Activated CD4-positive, alpha-beta T cell treated with anti-CD3 and anti-CD28 coated beads, Interleukin-2, Interleukin-6, amounts not matched to agents 100 ng/mL and 50 ng/mL, durations not matched to agents 16 hours and 8 hours (primary cell): ENCODE measurements around the gene SCN2A.

Source experiments
- DNase-seq: peaks from one replicate; pipeline ENCODE4 v3.0.0-alpha.2; 2020

Gene SCN2A

DNA sequence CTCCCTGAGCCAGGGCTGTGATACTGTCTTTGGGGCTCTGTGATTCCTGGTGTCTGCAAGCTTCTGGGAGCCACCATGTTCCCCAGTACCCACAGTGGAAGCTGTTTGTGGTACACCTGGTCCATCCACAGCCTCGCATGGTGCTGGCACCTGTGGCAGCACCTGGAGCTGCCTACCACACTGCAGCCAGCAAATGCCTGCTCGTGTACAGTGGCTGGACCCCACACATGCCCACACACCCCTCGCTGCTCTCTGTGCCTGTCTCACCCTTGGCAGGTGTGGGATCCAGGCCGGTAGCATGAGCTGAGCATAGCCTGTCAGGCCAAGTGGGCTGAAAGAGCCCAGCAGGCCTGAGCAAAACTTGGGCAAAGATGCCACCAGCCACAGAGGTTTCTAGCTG, 188.5 kb downstream of the SCN2A start:
- no peak for DNase-seq

DNA sequence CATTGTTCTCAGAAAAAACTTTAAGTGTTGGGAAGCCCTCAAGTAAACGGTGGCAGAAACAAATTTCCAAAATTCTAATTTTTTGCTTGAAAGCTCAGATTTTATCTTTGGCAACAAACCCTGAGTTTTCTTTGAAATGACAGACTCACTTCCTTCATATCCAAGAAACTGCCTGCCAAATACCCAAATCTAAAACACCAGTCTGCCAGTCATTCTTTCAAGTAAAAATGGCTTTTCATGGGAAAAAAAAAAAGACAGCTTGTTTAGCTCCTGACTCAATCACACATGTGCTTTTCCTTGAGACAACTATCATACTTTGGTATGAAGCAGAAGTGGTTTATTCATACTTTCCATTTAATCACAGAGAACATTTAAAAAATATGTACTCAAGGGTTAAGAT, 189.7 kb downstream of the SCN2A start:
- no peak for DNase-seq

DNA sequence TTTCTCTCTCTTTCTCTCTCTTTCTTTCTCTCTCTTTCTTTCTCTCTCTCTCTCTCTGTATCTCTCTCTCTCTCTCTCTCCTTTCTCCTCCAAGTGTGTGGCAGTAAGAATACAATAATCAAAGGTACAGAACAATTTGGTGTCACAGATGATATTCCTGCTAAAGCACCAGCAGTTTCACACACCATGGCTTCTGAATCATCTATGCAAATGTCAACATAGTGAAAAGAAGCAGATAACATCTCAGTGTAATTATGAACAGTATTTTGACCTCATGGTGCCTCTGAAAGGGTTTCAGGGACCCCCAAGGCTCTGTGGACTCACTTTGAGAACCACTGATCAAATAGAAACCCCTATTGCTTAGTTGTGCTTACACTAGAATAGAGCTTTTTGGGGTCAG, 191.8 kb downstream of the SCN2A start:
- no peak for DNase-seq

DNA sequence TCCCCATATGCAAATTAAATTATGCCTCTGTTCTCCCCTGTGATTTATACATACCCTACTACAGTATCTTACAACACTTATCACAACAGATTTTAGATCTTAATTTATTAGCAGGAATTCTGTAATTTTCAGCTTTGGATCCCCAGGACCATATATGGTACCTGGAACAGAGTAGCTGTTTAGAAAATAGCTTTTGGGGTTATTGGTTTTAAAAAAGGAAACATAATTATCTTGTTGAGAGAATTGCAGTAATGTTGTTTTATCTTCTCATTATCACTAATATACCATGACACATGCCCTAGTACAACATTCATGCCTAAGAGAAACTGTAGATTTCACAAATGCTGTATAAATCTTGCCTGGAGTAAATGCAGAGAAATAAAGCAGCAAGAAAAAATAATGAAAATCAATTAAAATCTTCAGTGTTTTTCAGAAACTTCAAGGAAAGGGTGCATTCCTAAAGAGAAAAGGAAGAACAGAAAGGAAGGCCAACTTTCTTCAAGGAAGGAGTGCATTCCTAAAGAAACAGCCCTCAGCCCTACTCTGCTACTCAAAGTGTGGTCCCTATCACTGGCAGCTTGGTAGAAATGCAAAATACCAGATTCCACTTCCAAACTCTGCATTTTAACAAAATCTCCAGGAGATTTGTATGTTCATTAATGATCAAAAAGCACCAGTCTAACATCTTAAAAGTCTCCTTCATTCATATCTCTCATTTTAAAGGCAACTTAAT, 193.2 kb downstream of the SCN2A start:
- no peak for DNase-seq

DNA sequence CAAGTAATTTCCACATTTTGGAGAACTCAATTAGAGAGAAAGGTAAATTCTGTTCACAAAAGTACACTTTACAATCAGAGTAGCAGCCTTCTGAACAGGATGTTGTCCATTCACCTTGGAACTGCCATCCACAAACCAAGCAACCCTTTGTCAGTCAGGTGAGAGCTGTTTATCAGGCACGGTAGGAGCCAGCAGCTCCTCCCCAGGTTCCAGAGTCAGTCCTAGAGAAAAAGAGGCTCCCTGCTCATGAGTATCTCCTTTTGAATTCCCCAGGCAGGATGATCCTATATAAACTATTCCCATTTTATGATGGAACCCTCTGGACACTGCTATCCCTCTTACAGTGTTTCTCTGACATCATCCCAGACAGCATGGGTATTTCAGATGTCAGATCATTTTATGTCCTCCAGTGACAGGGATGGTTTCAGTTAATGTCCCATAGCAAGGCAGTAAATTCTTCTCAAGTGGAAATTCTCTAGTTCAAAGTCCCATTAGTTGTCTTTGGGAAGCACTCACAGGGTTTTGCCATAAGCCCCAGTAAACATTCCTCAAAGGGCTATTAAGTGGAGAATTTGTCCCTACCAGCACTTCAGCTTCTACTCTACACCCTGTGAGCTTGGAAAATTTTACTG, 195.8 kb downstream of the SCN2A start:
- DNase-seq = no peak

DNA sequence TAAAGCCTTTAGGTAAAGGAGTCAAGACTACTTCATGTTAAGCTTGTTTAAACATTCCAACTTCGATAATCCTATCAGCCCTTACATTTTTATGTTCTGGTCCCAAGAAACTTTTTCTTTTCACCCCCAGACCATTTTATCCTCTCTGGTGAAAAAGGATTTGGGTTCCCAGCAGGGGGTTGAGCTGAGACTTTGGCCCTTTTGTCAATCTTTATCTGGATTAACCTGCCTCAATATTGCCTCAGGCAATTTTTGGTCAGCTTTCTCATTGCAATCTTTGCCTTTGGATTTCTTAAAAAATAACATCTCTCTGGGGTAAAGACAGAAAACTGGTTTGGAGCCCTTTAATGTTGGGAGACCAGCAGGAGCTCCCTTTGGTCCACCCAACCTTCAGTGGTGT, 196.4 kb downstream of the SCN2A start:
- DNase-seq = no peak

DNA sequence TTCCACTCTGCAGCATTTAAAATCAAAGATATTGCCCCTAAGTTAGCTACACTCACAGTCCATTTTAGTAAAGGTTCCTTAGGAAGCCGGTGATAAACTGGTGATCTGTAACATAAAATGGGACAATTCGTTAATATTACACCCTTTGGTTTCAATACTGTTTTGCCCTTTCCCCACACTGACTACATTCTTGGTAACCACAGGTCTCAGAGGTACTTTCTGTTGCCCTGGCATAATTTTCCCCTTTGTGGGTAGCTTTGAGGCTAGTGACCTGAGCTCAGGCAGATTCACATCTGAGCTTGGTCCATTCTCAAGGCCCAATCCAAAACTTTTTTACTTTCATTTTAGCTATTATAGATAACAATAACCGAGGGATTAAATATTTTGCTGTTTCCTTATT, 197.3 kb downstream of the SCN2A start:
- DNase-seq = no peak

DNA sequence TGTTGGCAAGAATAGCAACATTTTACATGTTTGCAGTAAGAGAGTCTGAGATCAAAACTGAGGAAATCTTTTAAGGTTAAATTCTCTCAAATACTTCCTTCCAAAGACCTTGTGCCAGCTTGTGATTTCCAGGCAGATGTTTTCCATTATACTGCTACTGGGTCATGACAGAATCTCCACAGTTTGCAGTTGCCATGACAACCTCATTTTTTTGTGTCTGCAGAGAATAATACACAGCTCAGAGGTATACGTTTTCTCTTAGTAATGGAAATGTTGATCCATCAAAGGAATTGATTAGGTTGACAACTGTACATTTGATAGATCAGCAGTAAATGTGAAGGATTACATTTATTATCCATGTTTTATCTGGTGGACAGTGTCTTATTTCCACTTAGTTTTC, 201.2 kb downstream of the SCN2A start:
- DNase-seq = no peak
